SK-N-SH (cell line): Measurements from ENCODE around the gene MFNG. TPM values are rescaled to one million over a fixed set of nuclear protein-coding genes. Genes with fewer than 3 reads are reported as not detected.

Source experiments
- CTCF ChIA-PET: fragments of 300-600, 350-600 bp; formaldehyde crosslinking; extraction: SDS; loops from one replicate; lab custom pipeline; 2021; lab: Yijun Ruan, JAX
- POLR2A ChIA-PET: fragments of 350-600 bp; sonication (Branson Sonifier 250); formaldehyde crosslinking; extraction: SDS; loops from one replicate; lab custom pipeline; 2020; ENCODE audit warnings: antibody characterized with exemption, inconsistent platforms; lab: Yijun Ruan, JAX
- DNase-seq: peaks from one replicate; pipeline ENCODE4 v3.0.0; 2012
- H2AFZ ChIP-seq: fragments of 200-600 bp; sonication (generic); 2 replicates; pipeline ENCODE4 v1.8.1; 2016; ENCODE audit warnings: antibody characterized with exemption, mild to moderate bottlenecking, low read depth
- H3F3A ChIP-seq: fragments of 200-600 bp; sonication (generic); replicated peaks from 2 replicates; pipeline ENCODE3; 2016; ENCODE audit warnings: antibody characterized with exemption, mild to moderate bottlenecking; ENCODE audit not compliant: insufficient read depth
- H3K27ac ChIP-seq, 2 experiments: fragments of 200-500 bp in 1 of 2; fragments of 200-600 bp in 1 of 2; sonication (Bioruptor generic) in 1 of 2; sonication (generic), shearing (Covaris generic) in 1 of 2; 2 replicates each; pipeline versions ENCODE4 v1.5.1 to v1.6.1; 2014 to 2016; ENCODE audit warnings: low read depth in 2 of 2, inconsistent platforms in 1 of 2, low read length in 1 of 2, mild to moderate bottlenecking in 1 of 2, mixed read lengths in 1 of 2
- H3K27me3 ChIP-seq: fragments of 200-600 bp; sonication (generic), shearing (Covaris generic); 2 replicates; pipeline ENCODE4 v1.6.1; 2016; ENCODE audit warnings: mixed run types; ENCODE audit not compliant: insufficient read depth
- H3K36me3 ChIP-seq, 2 experiments: fragments of 200-500 bp in 1 of 2; fragments of 200-600 bp in 1 of 2; sonication (Bioruptor generic) in 1 of 2; sonication (generic) in 1 of 2; replicated peaks in 1 of 2; 2 replicates each; pipeline versions ENCODE3 to v1.5.1; 2014 to 2016; ENCODE audit warnings: low read length in 1 of 2, mild to moderate bottlenecking in 1 of 2; ENCODE audit not compliant: insufficient read depth in 2 of 2, control insufficient read depth in 1 of 2
- H3K4me1 ChIP-seq, 2 experiments: fragments of 200-500 bp in 1 of 2; fragments of 200-600 bp in 1 of 2; sonication (Bioruptor generic) in 1 of 2; sonication (generic), shearing (Covaris generic) in 1 of 2; 2 replicates each; pipeline versions ENCODE4 v1.5.1 to v1.6.1; 2014 to 2016; ENCODE audit warnings: low read depth in 1 of 2, low read length in 1 of 2, mixed run types in 1 of 2; ENCODE audit not compliant: insufficient read depth in 2 of 2, control insufficient read depth in 1 of 2
- H3K4me2 ChIP-seq: fragments of 200-600 bp; sonication (generic), shearing (Covaris generic); 2 replicates; pipeline ENCODE4 v1.6.1; 2017; ENCODE audit warnings: mixed run types
- H3K4me3 ChIP-seq, 2 experiments: fragments of 200-500 bp in 1 of 2; fragments of 200-600 bp in 1 of 2; sonication (Bioruptor generic) in 1 of 2; sonication (generic), shearing (Covaris generic) in 1 of 2; 2 replicates each; pipeline versions ENCODE4 v1.5.1 to v1.8.1; 2014 to 2016; ENCODE audit warnings: low read depth in 2 of 2, inconsistent platforms in 1 of 2, low read length in 1 of 2, mild to moderate bottlenecking in 1 of 2, mixed read lengths in 1 of 2, moderate library complexity in 1 of 2
- H3K79me2 ChIP-seq: fragments of 200-600 bp; sonication (generic); 2 replicates; pipeline ENCODE4 v1.8.1; 2017; ENCODE audit warnings: mild to moderate bottlenecking; ENCODE audit not compliant: insufficient read depth
- H3K9ac ChIP-seq: fragments of 200-600 bp; sonication (generic); 2 replicates; pipeline ENCODE4 v1.6.1; 2017; ENCODE audit warnings: mixed run types
- H3K9me2 ChIP-seq: fragments of 200-600 bp; sonication (generic); 2 replicates; pipeline ENCODE4 v1.6.1; 2017; ENCODE audit warnings: mixed run types
- H3K9me3 ChIP-seq: fragments of 200-600 bp; sonication (generic); 2 replicates; pipeline ENCODE4 v1.6.1; 2017; ENCODE audit warnings: mixed run types, mild to moderate bottlenecking, moderate library complexity
- H4K20me1 ChIP-seq: fragments of 200-600 bp; sonication (generic); 2 replicates; pipeline ENCODE4 v1.6.1; 2017; ENCODE audit warnings: mild to moderate bottlenecking, mixed run types; ENCODE audit not compliant: insufficient read depth
- CHD2 ChIP-seq: fragments of 150-350 bp; IDR thresholded peaks from 2 replicates; pipeline ENCODE4 v1.6.1; 2018; ENCODE audit warnings: low read length; ENCODE audit not compliant: partially characterized antibody
- EP300 ChIP-seq, 2 experiments: IDR thresholded peaks; 2 replicates each; pipeline versions ENCODE4 v1.4.0 to v1.6.1; 2012; ENCODE audit warnings: borderline replicate concordance in 1 of 2, low read depth in 1 of 2, low read length in 1 of 2
- EZH2phosphoT487 ChIP-seq: fragments of 200-600 bp; sonication (generic); IDR thresholded peaks from 2 replicates; pipeline ENCODE4 v1.6.1; 2017; ENCODE audit warnings: low read depth, mixed run types, mild to moderate bottlenecking, antibody characterized with exemption, moderate library complexity, borderline replicate concordance
- GATA2 ChIP-seq: sonication (generic); formaldehyde crosslinking; IDR thresholded peaks from 2 replicates; pipeline ENCODE4 v1.5.0; 2020; ENCODE audit warnings: mild to moderate bottlenecking, missing genetic modification reagents
- MAX ChIP-seq: IDR thresholded peaks from 2 replicates; pipeline ENCODE4 v1.4.0; 2012; ENCODE audit warnings: low read depth
- NFIC ChIP-seq: IDR thresholded peaks from 2 replicates; pipeline ENCODE4 v1.4.0; 2012; ENCODE audit warnings: borderline replicate concordance
- NRF1 ChIP-seq: IDR thresholded peaks from 2 replicates; pipeline ENCODE4 v1.6.1; 2012; ENCODE audit warnings: low read depth, mild to moderate bottlenecking, low read length
- POLR2AphosphoS5 ChIP-seq: IDR thresholded peaks from 2 replicates; pipeline ENCODE4 v1.6.1; 2012; ENCODE audit warnings: low read depth, low read length
- RCOR1 ChIP-seq: fragments of 150-350 bp; IDR thresholded peaks from 2 replicates; pipeline ENCODE4 v1.6.1; 2017; ENCODE audit warnings: antibody characterized with exemption, low read length
- RXRA ChIP-seq: IDR thresholded peaks from 2 replicates; pipeline ENCODE4 v1.4.0; 2012; ENCODE audit warnings: low read depth, mild to moderate bottlenecking, borderline replicate concordance
- SIN3A ChIP-seq: IDR thresholded peaks from 2 replicates; pipeline ENCODE4 v1.6.1; 2012; ENCODE audit warnings: low read depth, mild to moderate bottlenecking, low read length, moderate library complexity, borderline replicate concordance
- TAF1 ChIP-seq: IDR thresholded peaks from 2 replicates; pipeline ENCODE4 v1.6.1; 2012; ENCODE audit warnings: low read depth, mild to moderate bottlenecking, low read length, moderate library complexity, borderline replicate concordance
- TCF12 ChIP-seq: IDR thresholded peaks from 2 replicates; pipeline ENCODE4 v1.4.0; 2012
- TEAD4 ChIP-seq: IDR thresholded peaks from 2 replicates; pipeline ENCODE4 v1.4.0; 2012; ENCODE audit warnings: mild to moderate bottlenecking, borderline replicate concordance; ENCODE audit not compliant: insufficient read depth
- USF2 ChIP-seq: fragments of 150-350 bp; IDR thresholded peaks from 2 replicates; pipeline ENCODE4 v1.6.1; 2017; ENCODE audit warnings: antibody characterized with exemption, low read length, low read depth, borderline replicate concordance
- YY1 ChIP-seq: IDR thresholded peaks from 2 replicates; pipeline ENCODE4 v1.4.0; 2012; ENCODE audit warnings: low read depth, mild to moderate bottlenecking
- WGBS: methylation state at CpG from one replicate; pipeline ENCODE4 v1.1.6; 2017; ENCODE audit warnings: low lambda C conversion rate; 5-methylcytosine and 5-hydroxymethylcytosine counted together
- polyA plus RNA-seq, 3 experiments: library from polyadenylated mRNA; depleted of rRNA; stranded (reverse); fragments of >200 nt; gene quantifications; 2 replicates each; pipeline ENCODE4 v1.2.3, GENCODE V29; 2012
- TF ChIP-seq, protein P1 (sequence below): IDR thresholded peaks from 2 replicates; pipeline ENCODE4 v1.4.0; 2012; ENCODE audit warnings: low read depth, borderline replicate concordance

MFNG gene, protein sequence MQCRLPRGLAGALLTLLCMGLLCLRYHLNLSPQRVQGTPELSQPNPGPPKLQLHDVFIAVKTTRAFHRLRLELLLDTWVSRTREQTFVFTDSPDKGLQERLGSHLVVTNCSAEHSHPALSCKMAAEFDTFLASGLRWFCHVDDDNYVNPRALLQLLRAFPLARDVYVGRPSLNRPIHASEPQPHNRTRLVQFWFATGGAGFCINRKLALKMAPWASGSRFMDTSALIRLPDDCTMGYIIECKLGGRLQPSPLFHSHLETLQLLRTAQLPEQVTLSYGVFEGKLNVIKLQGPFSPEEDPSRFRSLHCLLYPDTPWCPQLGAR
- 0.18 and 0.34 TPM in 2 replicates for polyA plus RNA-seq (2012; rRNA removed)
- 0.13 and 0.14 TPM in 2 replicates for polyA plus RNA-seq (2012; cell fraction: cytosol; rRNA removed)
- 1.4 and 2.6 TPM in 2 replicates for polyA plus RNA-seq (2012; cell fraction: nucleus; rRNA removed)

DNA sequence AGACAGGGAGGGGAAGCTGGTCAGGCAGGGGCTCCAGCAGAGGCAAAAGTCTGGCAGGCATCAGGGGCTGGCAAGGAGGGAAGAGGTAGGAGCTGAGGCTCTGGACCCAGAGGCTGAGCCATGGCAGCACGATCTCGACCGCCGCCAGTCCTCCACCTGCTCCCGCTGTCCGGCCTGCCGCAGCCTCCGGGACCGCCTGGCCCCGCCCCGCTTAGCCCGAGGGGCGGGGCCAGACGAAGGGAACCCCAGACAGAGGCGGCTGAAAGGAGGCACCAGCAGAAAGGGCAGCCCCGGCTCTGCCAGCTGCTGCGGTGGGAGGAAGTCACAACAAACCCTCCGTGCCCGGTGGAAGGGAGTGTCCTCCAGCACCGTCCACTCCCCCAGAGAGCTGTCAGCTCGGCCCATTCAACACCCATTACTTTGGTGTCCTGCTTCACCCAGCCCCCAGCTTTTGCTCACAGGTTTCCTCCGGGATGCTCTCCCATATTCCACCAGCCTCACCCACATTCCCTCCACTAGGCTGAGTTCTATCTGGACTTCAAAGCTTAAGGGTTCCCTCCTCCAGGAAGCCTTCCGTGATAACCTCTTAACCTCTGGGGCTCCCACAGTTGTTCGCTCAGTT, at the start of gene MFNG:
Gene MFNG, minus strand, starts transcription at position 161 of the 622 bp plus-strand sequence. CDS start 207 bp downstream, outside the sequence.
- Histone ChIP-seq H3K4me3 (no peak within 1 kb of the TSS), H4K20me1 (peaks cover 3% of the 10 kb centered on the region; the same call in 1 of the 2 replicates), H3F3A (peaks cover 3% of the 10 kb centered on the region), H3K9me3 (no peaks in the 10 kb centered on the region), H3K9me2 (no peaks in the 10 kb centered on the region), H3K36me3 (peaks cover 0 to 3% of the 10 kb centered on the region in 2 experiments), H3K4me1 (peaks cover 0 to 13% of the 10 kb centered on the region in 2 experiments; a peak in 1 of 4 replicates), H3K27ac (no peak within 1 kb of the TSS), H3K4me2 (peak within 1 kb of the TSS; percentile 54; the same call in 1 of the 2 replicates), H3K79me2 (no peaks in the 10 kb centered on the region), H3K27me3 (no peaks in the 10 kb centered on the region), H3K9ac (no peak within 1 kb of the TSS), H2AFZ (no peak within 1 kb of the TSS)
- POLR2A ChIA-PET = no interaction called here
- CTCF ChIA-PET = interaction anchor here (0.6 to 3.2 kb wide), 9 partner anchors 12 to 226 kb away, joined by 3 to 21 read pairs (median 5); no protein-coding TSS in a partner anchor
- 18% methylated on average over 13 of the region's 24 CpGs for WGBS
- TF ChIP-seq CHD2 = no peak
- no peak for TF ChIP-seq TEAD4
- TF ChIP-seq EZH2phosphoT487 = no peak
- TF ChIP-seq EP300 (IDR thresholded peaks at IDR 0.05; ENCODE audit: borderline replicate concordance in 1 of 2, low read depth in 1 of 2, low read length in 1 of 2) = no peak
- TF ChIP-seq TCF12 = no peak
- TF ChIP-seq USF2 = no peak
- TF ChIP-seq YY1 = no peak
- no peak for TF ChIP-seq SIN3A
- TF ChIP-seq RCOR1 = no peak
- TF ChIP-seq NRF1 = no peak
- no peak for TF ChIP-seq MAX
- TF ChIP-seq TAF1 = no peak
- TF ChIP-seq GATA2 (CRISPR knock-in tag) = no peak
- TF ChIP-seq RXRA = no peak
- TF ChIP-seq, protein P1, sequence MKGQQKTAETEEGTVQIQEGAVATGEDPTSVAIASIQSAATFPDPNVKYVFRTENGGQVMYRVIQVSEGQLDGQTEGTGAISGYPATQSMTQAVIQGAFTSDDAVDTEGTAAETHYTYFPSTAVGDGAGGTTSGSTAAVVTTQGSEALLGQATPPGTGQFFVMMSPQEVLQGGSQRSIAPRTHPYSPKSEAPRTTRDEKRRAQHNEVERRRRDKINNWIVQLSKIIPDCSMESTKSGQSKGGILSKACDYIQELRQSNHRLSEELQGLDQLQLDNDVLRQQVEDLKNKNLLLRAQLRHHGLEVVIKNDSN = no peak
- TF ChIP-seq NFIC = no peak
- TF ChIP-seq POLR2AphosphoS5 = no peak
- DNase-seq = peak; percentile 91
